HEK293 (cell line): Measurements from ENCODE around the gene MSLN.

Source experiments
- CTCF ChIA-PET: fragments of 350-600 bp; formaldehyde crosslinking; extraction: SDS; loops from one replicate; lab custom pipeline; 2021; ENCODE audit warnings: antibody characterized with exemption; lab: Yijun Ruan, JAX
- POLR2A ChIA-PET: fragments of 300-600 bp; formaldehyde crosslinking; extraction: SDS; loops from one replicate; lab custom pipeline; 2020; ENCODE audit warnings: antibody characterized with exemption, inconsistent platforms; lab: Yijun Ruan, JAX
- H3K27ac ChIP-seq: fragments of 200-500 bp; sonication (Bioruptor generic); 2 replicates; pipeline ENCODE4 v1.5.1; 2014; ENCODE audit warnings: low read depth, low read length, control low read depth, inconsistent platforms; ENCODE audit errors: extremely low read depth
- H3K36me3 ChIP-seq, 2 experiments: fragments of 200-500 bp in 1 of 2; sonication (Bioruptor generic) in 1 of 2; 1 replicate in 1 of 2; 2 replicates in 1 of 2; pipeline ENCODE4 v1.5.1; 2014 to 2017; ENCODE audit warnings: inconsistent platforms in 2 of 2, low read length in 2 of 2; ENCODE audit not compliant: control insufficient read depth in 2 of 2, insufficient read depth in 1 of 2
- H3K4me1 ChIP-seq: fragments of 200-500 bp; sonication (Bioruptor generic); 2 replicates; pipeline ENCODE4 v1.5.1; 2014; ENCODE audit warnings: mild to moderate bottlenecking, low read length, inconsistent platforms; ENCODE audit not compliant: control insufficient read depth, insufficient read depth
- H3K4me3 ChIP-seq: 2 replicates; pipeline ENCODE4 v1.5.1; 2011; ENCODE audit warnings: low read depth, mild to moderate bottlenecking, control low read depth, low read length, moderate library complexity
- H3K9me3 ChIP-seq: fragments of 200-500 bp; sonication (Bioruptor generic); 2 replicates; pipeline ENCODE4 v1.5.1; 2014; ENCODE audit warnings: low read depth, low read length, inconsistent platforms; ENCODE audit not compliant: control insufficient read depth, insufficient read depth
- AEBP2 ChIP-seq: fragments of 450-650 bp; formaldehyde crosslinking; IDR thresholded peaks from 2 replicates; pipeline ENCODE4 v1.5.1; 2016; ENCODE audit warnings: missing biosample characterization, missing genetic modification characterization, borderline replicate concordance
- EGR2 ChIP-seq: fragments of 450-650 bp; formaldehyde crosslinking; IDR thresholded peaks from 2 replicates; pipeline ENCODE4 v1.5.1; 2016; ENCODE audit warnings: low read depth, missing biosample characterization, missing genetic modification characterization
- GLIS2 ChIP-seq: fragments of 450-650 bp; formaldehyde crosslinking; IDR thresholded peaks from 2 replicates; pipeline ENCODE4 v1.5.1; 2016; ENCODE audit warnings: missing biosample characterization, missing genetic modification characterization
- MYNN ChIP-seq: fragments of 450-650 bp; formaldehyde crosslinking; IDR thresholded peaks from 2 replicates; pipeline ENCODE4 v1.5.1; 2016; ENCODE audit warnings: missing biosample characterization, missing genetic modification characterization, borderline replicate concordance
- PATZ1 ChIP-seq: fragments of 450-650 bp; formaldehyde crosslinking; IDR thresholded peaks from 2 replicates; pipeline ENCODE4 v1.5.1; 2016; ENCODE audit warnings: missing biosample characterization, missing genetic modification characterization
- SP7 ChIP-seq: fragments of 450-650 bp; formaldehyde crosslinking; IDR thresholded peaks from 2 replicates; pipeline ENCODE4 v1.5.1; 2016; ENCODE audit warnings: missing biosample characterization, missing genetic modification characterization
- WT1 ChIP-seq: fragments of 450-650 bp; formaldehyde crosslinking; IDR thresholded peaks from 2 replicates; pipeline ENCODE4 v1.5.1; 2016; ENCODE audit warnings: missing biosample characterization, missing genetic modification characterization
- ZBTB10 ChIP-seq: fragments of 450-650 bp; formaldehyde crosslinking; IDR thresholded peaks from 2 replicates; pipeline ENCODE4 v1.5.1; 2016; ENCODE audit warnings: missing biosample characterization, missing genetic modification characterization
- ZNF175 ChIP-seq: fragments of 450-650 bp; formaldehyde crosslinking; IDR thresholded peaks from 2 replicates; pipeline ENCODE4 v1.5.1; 2016; ENCODE audit warnings: missing biosample characterization, missing genetic modification characterization
- ZNF274 ChIP-seq, 2 experiments: fragments of 200-500 bp in 1 of 2; fragments of 450-650 bp in 1 of 2; sonication (Bioruptor generic) in 1 of 2; formaldehyde crosslinking in 1 of 2; IDR thresholded peaks; 2 replicates each; pipeline versions ENCODE4 v1.5.1 to v1.6.1; 2014 to 2016; ENCODE audit warnings: borderline replicate concordance in 1 of 2, inconsistent platforms in 1 of 2, low read length in 1 of 2, missing biosample characterization in 1 of 2, missing genetic modification characterization in 1 of 2
- ZNF354C ChIP-seq: fragments of 450-650 bp; formaldehyde crosslinking; IDR thresholded peaks from 2 replicates; pipeline ENCODE4 v1.5.1; 2016; ENCODE audit warnings: missing biosample characterization, missing genetic modification characterization, low read depth, borderline replicate concordance
- ZNF449 ChIP-seq: fragments of 450-650 bp; formaldehyde crosslinking; IDR thresholded peaks from 2 replicates; pipeline ENCODE4 v1.5.1; 2017; ENCODE audit warnings: missing biosample characterization, mild to moderate bottlenecking, missing genetic modification characterization, moderate library complexity
- ZNF473 ChIP-seq: fragments of 450-650 bp; formaldehyde crosslinking; IDR thresholded peaks from 2 replicates; pipeline ENCODE4 v1.5.1; 2017; ENCODE audit warnings: missing biosample characterization, missing genetic modification characterization
- ZNF549 ChIP-seq: fragments of 450-650 bp; IDR thresholded peaks from 2 replicates; pipeline ENCODE4 v1.5.1; 2018; ENCODE audit warnings: missing biosample characterization, missing genetic modification characterization, mild to moderate bottlenecking, inconsistent platforms, moderate library complexity
- ZNF555 ChIP-seq: fragments of 450-650 bp; formaldehyde crosslinking; conservative IDR thresholded peaks from 2 replicates; pipeline ENCODE4 v1.5.1; 2017; ENCODE audit warnings: missing biosample characterization, mild to moderate bottlenecking, missing genetic modification characterization, inconsistent platforms
- ZNF600 ChIP-seq: fragments of 450-650 bp; formaldehyde crosslinking; IDR thresholded peaks from 2 replicates; pipeline ENCODE4 v1.5.1; 2016; ENCODE audit warnings: missing biosample characterization, missing genetic modification characterization
- ZNF610 ChIP-seq: fragments of 450-650 bp; formaldehyde crosslinking; IDR thresholded peaks from 2 replicates; pipeline ENCODE4 v1.5.1; 2016; ENCODE audit warnings: missing biosample characterization, missing genetic modification characterization, borderline replicate concordance
- ZNF639 ChIP-seq: fragments of 450-650 bp; formaldehyde crosslinking; IDR thresholded peaks from 2 replicates; pipeline ENCODE4 v1.5.1; 2016; ENCODE audit warnings: missing biosample characterization, missing genetic modification characterization
- ZNF660 ChIP-seq: fragments of 450-650 bp; IDR thresholded peaks from 2 replicates; pipeline ENCODE4 v1.5.1; 2018; ENCODE audit warnings: missing biosample characterization, mild to moderate bottlenecking, missing genetic modification characterization
- ZSCAN18 ChIP-seq: fragments of 450-650 bp; formaldehyde crosslinking; IDR thresholded peaks from 2 replicates; pipeline ENCODE4 v1.5.1; 2016; ENCODE audit warnings: missing biosample characterization, missing genetic modification characterization

The MSLN gene

GRCh38 chr16:802914-803753, 42.6 kb downstream of the MSLN start:
- POLR2A ChIA-PET = interaction anchor here (1.4 to 2.2 kb wide), 4 partner anchors 9 to 77 kb away, joined by 4 to 13 read pairs (median 4); partner anchors contain the start of genes CCDC78, CHTF18, HAGHL and RPUSD1
- Histone ChIP-seq H3K27ac (no peak overlapping the region), H3K36me3 (no peaks in the 10 kb centered on the region), H3K4me1 (peaks cover 2% of the 10 kb centered on the region; the same call in 1 of the 2 replicates), H3K9me3 (no peaks in the 10 kb centered on the region), H3K4me3 (no peak overlapping the region)
- no peak for TF ChIP-seq ZBTB10 (tag by site-specific recombination)
- 0 out of 2 replicates have a peak, but pooled peaks have one; percentile 15 for TF ChIP-seq GLIS2 (tag by site-specific recombination)
- no peak for TF ChIP-seq ZNF354C
- CTCF ChIA-PET = interaction anchor here (1.2 kb wide), 1 partner anchor 91 kb away, joined by 7 read pairs; no protein-coding TSS in a partner anchor

GRCh38 chr16:803754-804080, 43.2 kb downstream of the MSLN start:
- H3K27ac ChIP-seq = no peak overlapping the region
- no peak overlapping the region for H3K4me3 ChIP-seq
- peaks cover 2% of the 10 kb centered on the region; the same call in 1 of the 2 replicates for H3K4me1 ChIP-seq
- TF ChIP-seq ZNF555 (tag by site-specific recombination) (no peak), WT1 (tag by site-specific recombination) (no peak), ZNF610 (no peak), AEBP2 (tag by site-specific recombination) (no peak), ZNF600 (tag by site-specific recombination) (no peak), ZSCAN18 (tag by site-specific recombination) (no peak), ZNF449 (no peak), MYNN (no peak), ZNF549 (tag by site-specific recombination) (no peak), ZNF274 (IDR thresholded peaks at IDR 0.05; ENCODE audit: low read length) (no peak), ZNF274 (tag by site-specific recombination; IDR thresholded peaks at IDR 0.05; ENCODE audit: borderline replicate concordance) (no peak), EGR2 (no peak), ZNF473 (tag by site-specific recombination) (no peak), ZNF639 (tag by site-specific recombination) (no peak), ZNF660 (tag by site-specific recombination) (no peak), SP7 (tag by site-specific recombination) (no peak), PATZ1 (no peak), ZNF175 (tag by site-specific recombination) (no peak)
- POLR2A ChIA-PET = interaction anchor here (1.1 to 2.2 kb wide), 5 partner anchors 9 to 89 kb away, joined by 3 to 13 read pairs (median 4); partner anchors contain the start of genes CCDC78, CHTF18, HAGHL and METRN
- CTCF ChIA-PET = interaction anchor here (1.0 to 1.2 kb wide), 2 partner anchors 92 to 252 kb away, joined by 4 to 7 read pairs; no protein-coding TSS in a partner anchor
- no peaks in the 10 kb centered on the region for H3K36me3 ChIP-seq
- H3K9me3 ChIP-seq = no peaks in the 10 kb centered on the region
